Tibial nerve (tissue), 4 donors: Measurements from ENCODE around the gene LILRB2. TPM values are rescaled to one million over a fixed set of nuclear protein-coding genes. Genes with fewer than 3 reads are reported as not detected.

ENCODE experiments used
- DNase-seq, 2 donors: peaks; one replicate each; pipeline ENCODE4 v3.0.0-alpha.2; 2019; ENCODE audit warnings: low spot score in 2 of 2
- H3K27ac ChIP-seq, 4 donors: fragments of 200-600 bp; sonication (generic) in 3 of 4; one replicate each; pipeline ENCODE4 v1.5.1; 2017 to 2019; ENCODE audit warnings: mild to moderate bottlenecking in 1 of 4
- H3K27me3 ChIP-seq, 2 donors: fragments of 200-600 bp; sonication (generic) in 1 of 2; one replicate each; pipeline versions ENCODE4 v1.5.1 to v1.6.0; 2017 to 2019
- H3K36me3 ChIP-seq, 3 donors: fragments of 200-600 bp; sonication (generic); one replicate each; pipeline ENCODE4 v1.5.1; 2018 to 2019
- H3K4me1 ChIP-seq, 4 donors: fragments of 200-600 bp; sonication (generic) in 3 of 4; one replicate each; pipeline ENCODE4 v1.5.1; 2017 to 2019
- H3K4me3 ChIP-seq, 4 donors: fragments of 200-600 bp; sonication (generic) in 3 of 4; one replicate each; pipeline ENCODE4 v1.5.1; 2017 to 2019; ENCODE audit warnings: mild to moderate bottlenecking in 1 of 4, moderate library complexity in 1 of 4
- H3K9me3 ChIP-seq, 4 donors: fragments of 200-600 bp; sonication (generic) in 3 of 4; one replicate each; pipeline ENCODE4 v1.5.1; 2017 to 2019
- EP300 ChIP-seq, 2 donors: sonication (generic); formaldehyde crosslinking; IDR thresholded peaks; one replicate each; pipeline ENCODE4 v1.6.1; 2017; ENCODE audit warnings: antibody characterized with exemption in 2 of 2, mild to moderate bottlenecking in 1 of 2
- POLR2A ChIP-seq, 2 donors: fragments of 450-650 bp; IDR thresholded peaks; one replicate each; pipeline ENCODE4 v1.6.1; 2017; ENCODE audit warnings: antibody characterized with exemption in 2 of 2, mild to moderate bottlenecking in 2 of 2, moderate library complexity in 2 of 2
- WGBS, 2 donors: methylation state at CpG; one replicate each; pipeline ENCODE4 v1.1.5; 2018; 5-methylcytosine and 5-hydroxymethylcytosine counted together
- total RNA-seq, 4 donors: library from RNA; depleted of rRNA; stranded (reverse); fragments of >200 nt; gene quantifications; one replicate each; pipeline ENCODE4 v1.1.0, GENCODE V29; 2016
- TF ChIP-seq, protein P1 (sequence below), 5 experiments: fragments of 200-600 bp in 3 of 5; fragments of 450-650 bp in 2 of 5; sonication (generic) in 3 of 5; IDR thresholded peaks; one replicate each; pipeline ENCODE4 v1.5.1; 2016 to 2019; ENCODE audit warnings: antibody characterized with exemption in 5 of 5, mild to moderate bottlenecking in 3 of 5, moderate library complexity in 2 of 5

The LILRB2 gene
- total RNA-seq, 4 donors from 2014 or later = 1.6 to 8.4 (median 4.4) TPM

DNA sequence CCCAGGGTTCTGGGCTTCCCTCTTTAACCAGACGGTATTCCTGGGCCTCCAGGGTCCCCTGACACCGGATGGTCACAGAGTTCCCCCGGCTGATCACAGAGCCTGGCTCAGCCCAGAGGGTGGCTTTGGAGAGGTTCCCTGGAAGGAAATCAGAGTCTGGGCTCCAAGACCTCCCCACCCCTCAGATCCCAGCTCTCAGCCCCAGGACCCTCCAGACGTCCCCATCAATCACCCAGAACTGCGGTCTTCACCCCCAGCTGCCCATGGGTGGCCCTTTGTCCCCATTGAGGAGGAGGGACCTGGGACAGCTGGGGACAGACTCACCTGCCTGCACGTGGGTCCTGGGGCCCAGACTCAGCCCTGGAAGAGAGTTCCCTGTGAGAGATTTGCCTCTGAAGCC is 31.1 kb upstream of the LILRB2 start:
- Histone ChIP-seq H3K4me1 (no peaks in the 10 kb centered on the region), H3K27ac (no peak overlapping the region), H3K27me3 (peaks cover 0 to 8% of the 10 kb centered on the region in 2 donors), H3K4me3 (no peak overlapping the region), H3K9me3 (no peaks in the 10 kb centered on the region), H3K36me3 (no peaks in the 10 kb centered on the region)
- no peak for DNase-seq
- no peak for TF ChIP-seq EP300 (IDR thresholded peaks at IDR 0.05)
- TF ChIP-seq, protein P1, sequence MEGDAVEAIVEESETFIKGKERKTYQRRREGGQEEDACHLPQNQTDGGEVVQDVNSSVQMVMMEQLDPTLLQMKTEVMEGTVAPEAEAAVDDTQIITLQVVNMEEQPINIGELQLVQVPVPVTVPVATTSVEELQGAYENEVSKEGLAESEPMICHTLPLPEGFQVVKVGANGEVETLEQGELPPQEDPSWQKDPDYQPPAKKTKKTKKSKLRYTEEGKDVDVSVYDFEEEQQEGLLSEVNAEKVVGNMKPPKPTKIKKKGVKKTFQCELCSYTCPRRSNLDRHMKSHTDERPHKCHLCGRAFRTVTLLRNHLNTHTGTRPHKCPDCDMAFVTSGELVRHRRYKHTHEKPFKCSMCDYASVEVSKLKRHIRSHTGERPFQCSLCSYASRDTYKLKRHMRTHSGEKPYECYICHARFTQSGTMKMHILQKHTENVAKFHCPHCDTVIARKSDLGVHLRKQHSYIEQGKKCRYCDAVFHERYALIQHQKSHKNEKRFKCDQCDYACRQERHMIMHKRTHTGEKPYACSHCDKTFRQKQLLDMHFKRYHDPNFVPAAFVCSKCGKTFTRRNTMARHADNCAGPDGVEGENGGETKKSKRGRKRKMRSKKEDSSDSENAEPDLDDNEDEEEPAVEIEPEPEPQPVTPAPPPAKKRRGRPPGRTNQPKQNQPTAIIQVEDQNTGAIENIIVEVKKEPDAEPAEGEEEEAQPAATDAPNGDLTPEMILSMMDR (IDR thresholded peaks at IDR 0.05) = no peak
- TF ChIP-seq POLR2A (IDR thresholded peaks at IDR 0.05) = no peak
- WGBS, 2 donors = 57 to 63% methylated on average over 5 to 6 of the region's 6 CpGs

DNA sequence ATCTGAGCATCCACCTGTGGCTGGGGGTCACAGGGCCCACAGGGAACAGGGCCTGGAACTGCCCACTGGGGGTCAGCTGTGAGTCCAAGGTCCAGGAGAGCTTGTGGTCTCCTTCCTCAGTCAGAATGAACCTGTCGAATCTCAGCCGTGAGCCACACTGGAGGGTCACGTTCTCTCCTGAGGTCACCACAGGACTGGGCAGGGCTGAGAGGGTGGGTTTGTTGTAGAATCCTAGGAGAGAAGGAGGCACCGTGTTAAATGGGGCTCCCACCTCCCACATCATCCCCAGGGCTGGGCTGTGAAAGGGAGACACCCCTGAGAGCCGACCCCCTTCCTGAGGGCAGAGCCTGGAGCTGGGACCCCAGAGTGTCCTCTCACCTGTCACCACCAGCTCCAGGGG is 30.6 kb upstream of the LILRB2 start:
- H3K27me3 ChIP-seq = peaks cover 0 to 4% of the 10 kb centered on the region in 2 donors
- no peaks in the 10 kb centered on the region for H3K36me3 ChIP-seq
- DNase-seq = no peak
- 61 to 76% methylated on average over 2 to 5 of the region's 5 CpGs for WGBS, 2 donors
- no peaks in the 10 kb centered on the region for H3K4me1 ChIP-seq
- TF ChIP-seq EP300 (IDR thresholded peaks at IDR 0.05) = no peak
- no peak for TF ChIP-seq POLR2A (IDR thresholded peaks at IDR 0.05)
- TF ChIP-seq, protein P1 (IDR thresholded peaks at IDR 0.05) = no peak
- H3K9me3 ChIP-seq = no peaks in the 10 kb centered on the region
- no peak overlapping the region for H3K4me3 ChIP-seq
- H3K27ac ChIP-seq = no peak overlapping the region

DNA sequence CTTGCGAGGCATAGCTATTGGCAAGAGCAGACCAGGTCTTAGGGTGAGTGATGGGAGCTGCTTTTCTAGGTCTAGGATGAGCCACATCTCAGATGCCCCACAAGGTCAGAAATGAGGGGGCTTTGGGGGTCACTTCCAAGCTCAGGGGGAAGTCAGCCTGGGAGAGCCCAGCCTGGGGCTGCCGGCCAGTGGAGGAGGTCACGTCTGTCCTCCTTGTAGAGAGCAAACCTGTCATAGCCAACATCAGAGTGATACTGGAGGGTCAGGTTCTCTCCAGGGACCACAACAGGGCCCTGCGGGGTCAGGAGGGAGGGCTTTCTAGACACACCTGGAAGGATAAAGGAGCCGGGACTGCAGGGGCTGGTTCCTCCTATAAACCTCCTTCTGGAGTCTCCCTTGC is 29.6 kb upstream of the LILRB2 start:
- TF ChIP-seq POLR2A (IDR thresholded peaks at IDR 0.05) = no peak
- DNase-seq = no peak
- no peaks in the 10 kb centered on the region for H3K4me1 ChIP-seq
- 78 to 88% methylated on average over 5 of the region's 5 CpGs for WGBS, 2 donors
- no peaks in the 10 kb centered on the region for H3K27me3 ChIP-seq
- no peak overlapping the region for H3K4me3 ChIP-seq
- H3K36me3 ChIP-seq = no peaks in the 10 kb centered on the region
- no peaks in the 10 kb centered on the region for H3K9me3 ChIP-seq
- no peak overlapping the region for H3K27ac ChIP-seq

DNA sequence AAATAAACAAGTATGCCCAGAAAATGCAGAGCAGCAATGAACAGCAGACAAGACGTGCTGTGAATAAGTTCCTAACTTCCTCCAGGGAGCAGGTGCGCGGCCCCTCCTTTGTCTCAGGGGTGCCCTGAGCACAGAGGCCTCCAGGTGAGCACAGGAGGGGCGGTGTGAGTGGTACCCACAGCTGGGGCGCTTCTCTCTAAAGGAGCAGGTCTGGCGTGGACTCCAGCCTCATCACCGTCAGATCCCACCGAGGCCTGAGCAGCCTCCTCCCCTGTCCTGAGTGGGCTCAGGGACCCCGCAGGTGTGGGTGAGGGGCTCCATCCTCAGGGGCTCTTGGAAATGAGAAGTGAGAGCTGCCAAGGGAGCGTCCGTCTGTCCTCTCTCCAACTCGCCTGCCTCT is 28.9 kb upstream of the LILRB2 start:
- 76 to 81% methylated on average over 12 of the region's 12 CpGs for WGBS, 2 donors
- no peak for TF ChIP-seq POLR2A (IDR thresholded peaks at IDR 0.05)
- TF ChIP-seq, protein P1 (IDR thresholded peaks at IDR 0.05) = no peak
- TF ChIP-seq EP300 (IDR thresholded peaks at IDR 0.05) = no peak
- H3K27ac ChIP-seq = no peak overlapping the region
- no peaks in the 10 kb centered on the region for H3K4me1 ChIP-seq
- no peaks in the 10 kb centered on the region for H3K36me3 ChIP-seq
- H3K4me3 ChIP-seq = no peak overlapping the region
- H3K9me3 ChIP-seq = no peaks in the 10 kb centered on the region
- no peak for DNase-seq
- H3K27me3 ChIP-seq = no peaks in the 10 kb centered on the region

DNA sequence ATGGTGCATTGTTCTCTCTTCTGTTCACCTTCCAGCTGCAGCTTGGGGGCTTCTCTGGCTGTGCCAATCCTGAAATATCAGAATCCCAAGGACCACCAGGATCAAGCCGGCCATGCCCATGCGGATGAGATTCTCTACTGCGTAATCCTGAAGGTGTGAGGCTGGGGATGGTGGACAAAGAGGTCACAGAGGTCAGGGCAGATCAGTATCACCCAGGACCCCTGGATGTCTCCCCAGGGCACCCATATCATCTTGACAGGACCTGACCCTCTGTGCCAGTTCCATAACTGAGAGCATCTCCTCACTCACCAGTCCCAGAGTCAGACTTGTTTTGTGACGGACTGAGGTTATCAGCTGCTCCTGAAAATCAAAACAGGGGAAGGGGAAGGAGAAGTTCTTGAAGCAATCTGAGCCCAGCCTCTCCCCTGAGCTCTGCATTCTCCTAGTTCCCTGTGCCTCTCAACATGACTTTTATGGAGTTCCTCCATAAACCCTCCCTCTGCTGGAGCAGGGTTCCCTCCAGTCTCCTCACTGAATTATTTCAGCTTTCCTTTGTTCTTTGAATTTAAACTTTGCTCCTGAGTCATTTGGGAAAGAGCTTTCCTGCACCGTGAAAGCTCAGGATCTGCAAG is 26.6 kb upstream of the LILRB2 start:
- H3K36me3 ChIP-seq = no peaks in the 10 kb centered on the region
- DNase-seq = no peak
- no peak overlapping the region for H3K4me3 ChIP-seq
- H3K27ac ChIP-seq = no peak overlapping the region
- no peaks in the 10 kb centered on the region for H3K4me1 ChIP-seq
- H3K27me3 ChIP-seq = no peaks in the 10 kb centered on the region
- WGBS, 2 donors = 79 to 82% methylated on average over 4 to 5 of the region's 5 CpGs
- TF ChIP-seq, protein P1 (IDR thresholded peaks at IDR 0.05) = no peak
- no peak for TF ChIP-seq EP300 (IDR thresholded peaks at IDR 0.05)
- no peak for TF ChIP-seq POLR2A (IDR thresholded peaks at IDR 0.05)
- no peaks in the 10 kb centered on the region for H3K9me3 ChIP-seq

DNA sequence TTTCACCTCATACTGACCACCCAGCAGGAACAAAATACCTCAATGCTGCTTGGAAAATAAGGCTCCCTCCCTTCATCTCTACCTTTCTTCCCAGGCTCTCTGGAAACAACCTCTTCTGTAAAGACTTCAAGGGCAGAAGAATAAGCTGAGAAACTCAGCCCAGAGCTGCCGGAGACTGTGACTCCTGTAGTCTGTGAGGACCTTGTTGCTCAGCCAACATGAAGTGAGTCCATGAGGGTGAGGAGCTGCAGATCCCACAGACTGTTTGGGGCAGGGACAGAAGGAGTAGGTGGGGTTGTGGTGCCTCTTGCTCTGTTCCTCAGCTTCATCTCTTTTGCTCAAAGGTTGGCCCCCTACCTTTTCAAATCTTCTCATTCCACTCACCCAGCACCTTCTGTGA is 24.2 kb upstream of the LILRB2 start:
- TF ChIP-seq EP300 (IDR thresholded peaks at IDR 0.05) (no peak), POLR2A (IDR thresholded peaks at IDR 0.05) (no peak)
- TF ChIP-seq, protein P1 (IDR thresholded peaks at IDR 0.05) = no peak
- H3K4me3 ChIP-seq = no peak overlapping the region
- DNase-seq = no peak
- no peaks in the 10 kb centered on the region for H3K4me1 ChIP-seq
- no peaks in the 10 kb centered on the region for H3K36me3 ChIP-seq
- H3K27ac ChIP-seq = no peak overlapping the region
- H3K9me3 ChIP-seq = no peaks in the 10 kb centered on the region
- no peaks in the 10 kb centered on the region for H3K27me3 ChIP-seq
- 75 to 86% methylated on average over 1 of the region's 1 CpG for WGBS, 2 donors
